ENCODE results near the gene MEF2C.

MEF2C gene

GRCh38 chr5:88691945-88692868 is 190.8 kb downstream of the MEF2C start:
- TF ChIP-seq CTCF (IDR thresholded peaks at IDR 0.05; ENCODE audit: insufficient read depth, low read depth, low read length, missing control alignments) = no peak
- H3K4me3 ChIP-seq (ENCODE audit: low read length) = no peak overlapping the region
- no peak for DNase-seq (ENCODE audit: low read depth)

- DNase-seq (ENCODE audit: low read depth) = no peak
- H3K4me3 ChIP-seq (ENCODE audit: low read length) = no peak overlapping the region
- TF ChIP-seq CTCF (IDR thresholded peaks at IDR 0.05; ENCODE audit: insufficient read depth, low read depth, low read length, missing control alignments) = no peak
Observed at GRCh38 chr5:88691230-88691582, 191.8 kb downstream of the MEF2C start.

GRCh38 chr5:88690409-88691229 is 192.4 kb downstream of the MEF2C start:
- DNase-seq (ENCODE audit: low read depth) = peak; percentile 65

GRCh38 chr5:88689668-88690408 is 193.1 kb downstream of the MEF2C start:
- no peak for DNase-seq (ENCODE audit: low read depth)

More at GRCh38 chr5:88690409-88691229, 192.4 kb downstream of the MEF2C start:
- TF ChIP-seq CTCF (IDR thresholded peaks at IDR 0.05; ENCODE audit: insufficient read depth, low read depth, low read length, missing control alignments) = peak; percentile 97
- H3K4me3 ChIP-seq (ENCODE audit: low read length) = no peak overlapping the region

GRCh38 chr5:88688984-88689667 is 193.9 kb downstream of the MEF2C start:
- DNase-seq (ENCODE audit: low read depth) = peak; percentile 43
- no peak for TF ChIP-seq CTCF (IDR thresholded peaks at IDR 0.05; ENCODE audit: insufficient read depth, low read depth, low read length, missing control alignments)

More at GRCh38 chr5:88689668-88690408, 193.1 kb downstream of the MEF2C start:
- no peak overlapping the region for H3K4me3 ChIP-seq (ENCODE audit: low read length)
- no peak for TF ChIP-seq CTCF (IDR thresholded peaks at IDR 0.05; ENCODE audit: insufficient read depth, low read depth, low read length, missing control alignments)

More at GRCh38 chr5:88688984-88689667, 193.9 kb downstream of the MEF2C start:
- H3K4me3 ChIP-seq (ENCODE audit: low read length) = no peak overlapping the region

Measured in epithelial cell of esophagus (primary cell).